Loucy (cell line): ENCODE data around the gene AMPD2.

Experiments used
- H2AFZ ChIP-seq: fragments of 200-600 bp; sonication (generic); 2 replicates; pipeline ENCODE4 v1.6.0; 2016; ENCODE audit warnings: antibody characterized with exemption, mild to moderate bottlenecking, low read length, moderate library complexity
- H3F3A ChIP-seq: fragments of 200-600 bp; 2 replicates; pipeline ENCODE4 v1.6.0; 2016; ENCODE audit warnings: antibody characterized with exemption, low read depth, mild to moderate bottlenecking
- H3K27me3 ChIP-seq: fragments of 200-600 bp; sonication (generic); 2 replicates; pipeline ENCODE4 v1.6.1; 2014; ENCODE audit warnings: low read length, mild to moderate bottlenecking; ENCODE audit not compliant: insufficient read depth, poor library complexity, severe bottlenecking
- H3K36me3 ChIP-seq: fragments of 200-600 bp; sonication (generic); 2 replicates; pipeline ENCODE4 v1.6.1; 2016; ENCODE audit warnings: low read length; ENCODE audit not compliant: insufficient read depth
- H3K4me1 ChIP-seq: fragments of 200-600 bp; sonication (generic); 2 replicates; pipeline ENCODE4 v1.5.1; 2014; ENCODE audit warnings: low read length, mild to moderate bottlenecking; ENCODE audit not compliant: insufficient read depth, poor library complexity, severe bottlenecking
- H3K4me2 ChIP-seq: fragments of 200-600 bp; sonication (generic); 2 replicates; pipeline ENCODE4 v1.6.0; 2014; ENCODE audit warnings: antibody characterized with exemption, low read length, low read depth, mild to moderate bottlenecking; ENCODE audit not compliant: poor library complexity, severe bottlenecking
- H3K4me3 ChIP-seq: fragments of 200-600 bp; sonication (generic); 2 replicates; pipeline ENCODE4 v1.5.1; 2014; ENCODE audit warnings: low read length, mild to moderate bottlenecking, mixed read lengths; ENCODE audit not compliant: poor library complexity, severe bottlenecking
- H3K79me2 ChIP-seq: fragments of 200-600 bp; sonication (generic); 2 replicates; pipeline ENCODE4 v1.6.1; 2014; ENCODE audit warnings: low read length; ENCODE audit not compliant: insufficient read depth
- H3K9ac ChIP-seq: fragments of 200-600 bp; sonication (generic); 2 replicates; pipeline ENCODE4 v1.6.0; 2014; ENCODE audit warnings: mild to moderate bottlenecking, low read depth, low read length, moderate library complexity; ENCODE audit not compliant: poor library complexity, severe bottlenecking
- H3K9me2 ChIP-seq: fragments of 200-600 bp; sonication (generic); replicated peaks from 2 replicates; pipeline ENCODE4 v1.6.1; 2016; ENCODE audit warnings: low read depth, low read length, mixed read lengths
- H3K9me3 ChIP-seq: fragments of 200-600 bp; sonication (generic); 2 replicates; pipeline ENCODE4 v1.6.1; 2014; ENCODE audit warnings: mild to moderate bottlenecking, antibody characterized with exemption, low read length, low read depth; ENCODE audit not compliant: insufficient read depth
- H4K20me1 ChIP-seq: fragments of 200-600 bp; sonication (generic); 2 replicates; pipeline ENCODE4 v1.6.0; 2014; ENCODE audit warnings: antibody characterized with exemption, low read length, mild to moderate bottlenecking; ENCODE audit not compliant: insufficient read depth, poor library complexity, severe bottlenecking
- CTCF ChIP-seq: fragments of 200-600 bp; sonication (generic); conservative IDR thresholded peaks from 2 replicates; pipeline ENCODE4 v1.5.1; 2014; ENCODE audit warnings: mild to moderate bottlenecking, antibody characterized with exemption, low read length
- EZH2phosphoT487 ChIP-seq: fragments of 200-600 bp; IDR thresholded peaks from 2 replicates; pipeline ENCODE4 v1.6.1; 2018; ENCODE audit warnings: antibody characterized with exemption, mild to moderate bottlenecking, moderate library complexity, borderline replicate concordance

The AMPD2 gene

GRCh38 chr1:109629372-109630030, 9.9 kb downstream of the AMPD2 start:
- no peaks in the 10 kb centered on the region for H3K9me3 ChIP-seq
- H3K9me2 ChIP-seq: no peaks in the 10 kb centered on the region
- TF ChIP-seq EZH2phosphoT487 (no peak), CTCF (no peak)
- H3K36me3 ChIP-seq: peaks cover 58% of the 10 kb centered on the region; the same call in 1 of the 2 replicates
- no peaks in the 10 kb centered on the region for H3F3A ChIP-seq
- H3K4me2 ChIP-seq: no peak overlapping the region
- peaks cover 20% of the 10 kb centered on the region; the same call in 1 of the 2 replicates for H3K79me2 ChIP-seq
- no peak overlapping the region for H3K4me3 ChIP-seq
- H3K27me3 ChIP-seq: no peaks in the 10 kb centered on the region
- no peak overlapping the region for H3K9ac ChIP-seq
- peaks cover 6% of the 10 kb centered on the region for H3K4me1 ChIP-seq
- peaks cover 7% of the 10 kb centered on the region for H4K20me1 ChIP-seq
- H2AFZ ChIP-seq: no peak overlapping the region

- Histone ChIP-seq H3K27me3 (no peaks in the 10 kb centered on the region), H3K9me3 (no peaks in the 10 kb centered on the region), H3F3A (no peaks in the 10 kb centered on the region), H3K9me2 (no peaks in the 10 kb centered on the region), H2AFZ (no peak overlapping the region), H3K4me1 (no peaks in the 10 kb centered on the region), H3K79me2 (peaks cover 12% of the 10 kb centered on the region; the same call in 1 of the 2 replicates), H3K4me2 (no peak overlapping the region), H3K9ac (no peak overlapping the region), H3K4me3 (no peak overlapping the region), H3K36me3 (peaks cover 58% of the 10 kb centered on the region; the same call in 1 of the 2 replicates), H4K20me1 (peaks cover under 1% of the 10 kb centered on the region)
- TF ChIP-seq EZH2phosphoT487: no peak
- TF ChIP-seq CTCF: no peak
Measured at GRCh38 chr1:109630081-109630897, 10.7 kb downstream of the AMPD2 start.

- no peak overlapping the region for H2AFZ ChIP-seq
- peaks cover 5% of the 10 kb centered on the region; the same call in 1 of the 2 replicates for H3K79me2 ChIP-seq
- peaks cover 57% of the 10 kb centered on the region; the same call in 1 of the 2 replicates for H3K36me3 ChIP-seq
- H3K4me1 ChIP-seq: no peaks in the 10 kb centered on the region
- no peaks in the 10 kb centered on the region for H3K9me3 ChIP-seq
- no peak overlapping the region for H3K9ac ChIP-seq
- TF ChIP-seq EZH2phosphoT487 (no peak), CTCF (no peak)
- no peak overlapping the region for H3K4me3 ChIP-seq
- H3F3A ChIP-seq: no peaks in the 10 kb centered on the region
- no peaks in the 10 kb centered on the region for H4K20me1 ChIP-seq
- H3K27me3 ChIP-seq: no peaks in the 10 kb centered on the region
- no peaks in the 10 kb centered on the region for H3K9me2 ChIP-seq
- no peak overlapping the region for H3K4me2 ChIP-seq
Measured at GRCh38 chr1:109630898-109631512, 11.4 kb downstream of the AMPD2 start.
